AG04449 (cell line): Measurements from ENCODE around the gene ZNF438.

Source experiments
- CTCF ChIA-PET: fragments of 350-600 bp; formaldehyde crosslinking; extraction: SDS; loops from one replicate; lab custom pipeline; 2021; ENCODE audit warnings: antibody characterized with exemption; lab: Yijun Ruan, JAX
- POLR2A ChIA-PET: fragments of 400-600, 350-600 bp; formaldehyde crosslinking; extraction: SDS; loops from one replicate; lab custom pipeline; 2020; ENCODE audit warnings: antibody characterized with exemption, inconsistent platforms; lab: Yijun Ruan, JAX
- DNase-seq: peaks from one replicate; pipeline ENCODE4 v3.0.0-alpha.2; 2010; ENCODE audit warnings: low read depth, low spot score
- H3K4me3 ChIP-seq: 2 replicates; pipeline ENCODE4 v1.5.1; 2011; ENCODE audit warnings: low read depth, mild to moderate bottlenecking, control low read depth, low read length
- CTCF ChIP-seq: IDR thresholded peaks from one replicate; pipeline ENCODE4 v1.5.1; 2011; ENCODE audit warnings: mild to moderate bottlenecking, moderate library complexity, low read length, control low read depth, inconsistent platforms; ENCODE audit not compliant: insufficient read depth; ENCODE audit errors: missing control alignments

The ZNF438 gene, protein sequence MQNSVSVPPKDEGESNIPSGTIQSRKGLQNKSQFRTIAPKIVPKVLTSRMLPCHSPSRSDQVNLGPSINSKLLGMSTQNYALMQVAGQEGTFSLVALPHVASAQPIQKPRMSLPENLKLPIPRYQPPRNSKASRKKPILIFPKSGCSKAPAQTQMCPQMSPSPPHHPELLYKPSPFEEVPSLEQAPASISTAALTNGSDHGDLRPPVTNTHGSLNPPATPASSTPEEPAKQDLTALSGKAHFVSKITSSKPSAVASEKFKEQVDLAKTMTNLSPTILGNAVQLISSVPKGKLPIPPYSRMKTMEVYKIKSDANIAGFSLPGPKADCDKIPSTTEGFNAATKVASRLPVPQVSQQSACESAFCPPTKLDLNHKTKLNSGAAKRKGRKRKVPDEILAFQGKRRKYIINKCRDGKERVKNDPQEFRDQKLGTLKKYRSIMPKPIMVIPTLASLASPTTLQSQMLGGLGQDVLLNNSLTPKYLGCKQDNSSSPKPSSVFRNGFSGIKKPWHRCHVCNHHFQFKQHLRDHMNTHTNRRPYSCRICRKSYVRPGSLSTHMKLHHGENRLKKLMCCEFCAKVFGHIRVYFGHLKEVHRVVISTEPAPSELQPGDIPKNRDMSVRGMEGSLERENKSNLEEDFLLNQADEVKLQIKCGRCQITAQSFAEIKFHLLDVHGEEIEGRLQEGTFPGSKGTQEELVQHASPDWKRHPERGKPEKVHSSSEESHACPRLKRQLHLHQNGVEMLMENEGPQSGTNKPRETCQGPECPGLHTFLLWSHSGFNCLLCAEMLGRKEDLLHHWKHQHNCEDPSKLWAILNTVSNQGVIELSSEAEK

GRCh38 chr10:31031558-31032257 lies at the start of gene ZNF438:
Gene ZNF438 (minus strand): TSS chr10:31031865. CDS start chr10:30877034, 154,831 bp downstream.
- ChIA-PET CTCF (interaction anchor here (0.7 to 6.0 kb wide), 8 partner anchors 8 to 345 kb away, joined by 3 to 31 read pairs (median 3); no protein-coding TSS in a partner anchor), POLR2A (interaction anchor here (0.5 to 1.6 kb wide), 14 partner anchors 9 to 299 kb away, joined by 3 to 7 read pairs (median 3); no protein-coding TSS in a partner anchor)
- DNase-seq: peak; percentile 59
- TF ChIP-seq CTCF: peak; percentile 47
- peak within 1 kb of the TSS; percentile 72 for H3K4me3 ChIP-seq

GRCh38 chr10:31076610-31076988 lies 44.9 kb upstream of the ZNF438 start:
- ChIA-PET CTCF (no interaction called here), POLR2A (no interaction called here)
- DNase-seq: no peak
- no peak overlapping the region for H3K4me3 ChIP-seq
- TF ChIP-seq CTCF: no peak

- CTCF ChIA-PET: no interaction called here
- POLR2A ChIA-PET: interaction anchor here (1.0 kb wide), 1 partner anchor 45 kb away, joined by 3 read pairs; no protein-coding TSS in a partner anchor
Measured at GRCh38 chr10:31075881-31076609, 44.4 kb upstream of the ZNF438 start.

DNA sequence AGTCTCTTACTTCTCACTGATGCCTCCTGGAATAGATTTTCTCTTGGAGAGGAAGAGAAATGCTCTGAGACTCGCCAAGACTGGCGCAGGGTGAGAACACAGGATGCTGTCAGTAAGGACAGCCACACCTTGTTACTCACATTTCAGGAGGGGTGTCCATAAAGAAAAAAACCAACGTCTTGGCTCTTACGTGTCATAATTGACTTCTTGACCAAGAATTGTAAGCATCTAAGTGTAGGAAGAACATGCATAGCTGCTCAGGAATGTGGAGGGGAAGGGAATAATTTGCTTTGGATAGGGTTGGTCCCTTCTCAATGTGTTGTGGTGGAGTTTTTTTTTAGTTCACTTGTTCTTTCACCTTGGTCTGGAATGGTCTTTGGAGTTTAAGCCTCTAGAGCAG lies 43.8 kb upstream of the ZNF438 start:
- ChIA-PET POLR2A (interaction anchor here (1.0 kb wide), 1 partner anchor 46 kb away, joined by 3 read pairs; no protein-coding TSS in a partner anchor), CTCF (no interaction called here)
- no peak for TF ChIP-seq CTCF
- H3K4me3 ChIP-seq: no peak overlapping the region
- peak; percentile 91 for DNase-seq

More at GRCh38 chr10:31075881-31076609, 44.4 kb upstream of the ZNF438 start:
- no peak overlapping the region for H3K4me3 ChIP-seq
- no peak for TF ChIP-seq CTCF
- DNase-seq: no peak

- CTCF ChIA-PET: interaction anchor here (1.0 to 2.4 kb wide), 2 partner anchors 11 to 387 kb away, joined by 3 to 11 read pairs; no protein-coding TSS in a partner anchor
- TF ChIP-seq CTCF: no peak
- DNase-seq: no peak
- POLR2A ChIA-PET: no interaction called here
- no peak overlapping the region for H3K4me3 ChIP-seq
Measured at GRCh38 chr10:31074722-31075086, 43.0 kb upstream of the ZNF438 start.
